Transverse colon (tissue), 4 donors: ENCODE results near the gene PAX5. TPM values are rescaled to one million over a fixed set of nuclear protein-coding genes. Genes with fewer than 3 reads are reported as not detected.

ENCODE experiments used
- DNase-seq: peaks from one replicate; pipeline ENCODE4 v3.0.0-alpha.2; 2019
- H3K27ac ChIP-seq, 4 donors: fragments of 200-600 bp; sonication (generic); 2 replicates each; pipeline ENCODE4 v1.5.1; 2016 to 2018; ENCODE audit warnings: inconsistent platforms in 4 of 4
- H3K27me3 ChIP-seq: fragments of 200-600 bp; sonication (generic); 2 replicates; pipeline ENCODE4 v1.5.1; 2017; ENCODE audit warnings: inconsistent platforms
- H3K36me3 ChIP-seq, 4 donors: fragments of 200-600 bp; sonication (generic); 2 replicates each; pipeline ENCODE4 v1.5.1; 2017 to 2019; ENCODE audit warnings: inconsistent platforms in 4 of 4
- H3K4me1 ChIP-seq, 4 donors: fragments of 200-600 bp; sonication (generic); 2 replicates each; pipeline ENCODE4 v1.5.1; 2017 to 2020; ENCODE audit warnings: inconsistent platforms in 4 of 4
- H3K4me3 ChIP-seq, 4 donors: fragments of 200-600 bp; sonication (generic); 1 replicate in 1 of 4; 2 replicates in 3 of 4; pipeline versions ENCODE4 v1.5.1 to v1.6.1; 2017 to 2019; ENCODE audit warnings: inconsistent platforms in 4 of 4
- H3K9me3 ChIP-seq, 2 donors: fragments of 200-600 bp; sonication (generic); 2 replicates each; pipeline ENCODE4 v1.5.1; 2017 to 2019; ENCODE audit warnings: inconsistent platforms in 2 of 2
- EP300 ChIP-seq: sonication (generic); formaldehyde crosslinking; IDR thresholded peaks from one replicate; pipeline ENCODE4 v1.6.1; 2017; ENCODE audit warnings: antibody characterized with exemption, low read depth
- POLR2A ChIP-seq: fragments of 450-650 bp; IDR thresholded peaks from one replicate; pipeline ENCODE4 v1.6.1; 2016; ENCODE audit warnings: antibody characterized with exemption, mild to moderate bottlenecking, moderate library complexity
- POLR2AphosphoS5 ChIP-seq, 3 donors: sonication (generic); formaldehyde crosslinking; IDR thresholded peaks; one replicate each; pipeline ENCODE4 v1.6.1; 2016; ENCODE audit warnings: antibody characterized with exemption in 3 of 3
- WGBS, 2 donors: methylation state at CpG; one replicate each; pipeline ENCODE4 v1.1.5; 2018; ENCODE audit warnings: low coverage in 1 of 2; 5-methylcytosine and 5-hydroxymethylcytosine counted together
- in situ Hi-C, 4 donors: fragments of 200-750 bp; cut with MboI; loops; one replicate each; pipeline versions ENCODE4 v1.15.0 to v1.15.1; 2017; ENCODE audit warnings: low sequenced_read_pairs in 3 of 4, low pct_ligation_motif_present in 1 of 4, low pct_unique_long_range_greater_than_20kb in 1 of 4
- intact Hi-C: fragments of 100-400 bp; cut with DNase I; formaldehyde crosslinking; loops from one replicate; pipeline ENCODE4 v1.15.1; 2023; ENCODE audit warnings: low total_unique reads
- total RNA-seq, 4 donors: library from RNA; depleted of rRNA; stranded (reverse); fragments of >200 nt; gene quantifications; one replicate each; pipeline ENCODE4 v1.1.0, GENCODE V29; 2016
- TF ChIP-seq, protein P1 (sequence below), 5 experiments: fragments of 200-600 bp in 3 of 5; fragments of 450-650 bp in 2 of 5; sonication (generic) in 3 of 5; IDR thresholded peaks; 1 replicate in 2 of 5; 2 replicates in 3 of 5; pipeline ENCODE4 v1.5.1; 2016 to 2017; ENCODE audit warnings: antibody characterized with exemption in 5 of 5, inconsistent platforms in 3 of 5, mild to moderate bottlenecking in 2 of 5, moderate library complexity in 1 of 5

Gene PAX5
- total RNA-seq, 4 donors from 2014 or later, result 2.4 to 3.7 TPM; not detected in 2

DNA sequence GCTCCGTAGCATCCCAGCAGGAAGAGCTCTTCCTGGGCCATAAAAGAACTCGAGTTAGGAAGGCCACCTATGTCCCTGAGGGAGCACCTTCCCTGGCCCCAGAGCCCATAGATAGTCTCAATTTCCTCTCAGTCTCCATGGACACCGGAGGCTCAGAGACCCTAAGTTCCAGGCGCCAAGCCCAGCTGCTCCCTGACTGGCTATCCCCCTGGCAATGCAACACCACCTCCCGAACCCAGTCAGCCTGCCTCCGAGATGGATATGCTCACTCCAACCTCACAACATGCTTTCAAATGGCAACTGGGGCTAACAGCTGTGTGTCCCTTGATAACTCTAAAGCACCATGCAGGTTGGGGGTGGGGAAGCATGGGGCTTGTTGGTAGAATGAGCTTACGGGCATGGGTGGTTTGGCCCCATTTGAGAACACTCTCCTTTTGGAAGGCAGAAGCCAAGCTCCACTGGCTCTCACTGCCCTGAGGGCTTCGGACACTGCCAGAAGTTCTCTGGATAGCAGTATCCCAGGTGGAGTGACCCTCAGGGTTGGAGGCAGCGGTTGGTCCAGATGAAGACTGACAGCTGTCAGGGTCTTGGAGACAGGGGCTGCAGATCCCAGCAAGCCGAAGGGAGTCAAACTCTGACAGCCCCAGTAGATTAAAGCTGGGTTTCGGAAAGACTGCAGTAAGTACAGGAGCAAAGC, 165.3 kb downstream of the PAX5 start:
- Histone ChIP-seq H3K4me3 (no peak overlapping the region), H3K9me3 (no peaks in the 10 kb centered on the region), H3K36me3 (no peaks in the 10 kb centered on the region), H3K27me3 (no peaks in the 10 kb centered on the region), H3K27ac (peak overlapping the region in 3 of 4 donors; percentile 20 to 64 (median 21)), H3K4me1 (peaks cover 0 to 20% (median 8%) of the 10 kb centered on the region in 4 donors)
- intact Hi-C loops, result loop anchor here (10.0 kb wide), 1 partner anchor 196 kb away; no protein-coding TSS in a partner anchor
- TF ChIP-seq EP300, result no peak
- TF ChIP-seq POLR2A, result no peak
- no peak for TF ChIP-seq POLR2AphosphoS5 (IDR thresholded peaks at IDR 0.05)
- TF ChIP-seq, protein P1, sequence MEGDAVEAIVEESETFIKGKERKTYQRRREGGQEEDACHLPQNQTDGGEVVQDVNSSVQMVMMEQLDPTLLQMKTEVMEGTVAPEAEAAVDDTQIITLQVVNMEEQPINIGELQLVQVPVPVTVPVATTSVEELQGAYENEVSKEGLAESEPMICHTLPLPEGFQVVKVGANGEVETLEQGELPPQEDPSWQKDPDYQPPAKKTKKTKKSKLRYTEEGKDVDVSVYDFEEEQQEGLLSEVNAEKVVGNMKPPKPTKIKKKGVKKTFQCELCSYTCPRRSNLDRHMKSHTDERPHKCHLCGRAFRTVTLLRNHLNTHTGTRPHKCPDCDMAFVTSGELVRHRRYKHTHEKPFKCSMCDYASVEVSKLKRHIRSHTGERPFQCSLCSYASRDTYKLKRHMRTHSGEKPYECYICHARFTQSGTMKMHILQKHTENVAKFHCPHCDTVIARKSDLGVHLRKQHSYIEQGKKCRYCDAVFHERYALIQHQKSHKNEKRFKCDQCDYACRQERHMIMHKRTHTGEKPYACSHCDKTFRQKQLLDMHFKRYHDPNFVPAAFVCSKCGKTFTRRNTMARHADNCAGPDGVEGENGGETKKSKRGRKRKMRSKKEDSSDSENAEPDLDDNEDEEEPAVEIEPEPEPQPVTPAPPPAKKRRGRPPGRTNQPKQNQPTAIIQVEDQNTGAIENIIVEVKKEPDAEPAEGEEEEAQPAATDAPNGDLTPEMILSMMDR (IDR thresholded peaks at IDR 0.05), result no peak
- WGBS, 2 donors, result 81% methylated on average over 11 of the region's 11 CpGs; no CpG with 5 or more reads in 1 of the 2 donors
- no peak for DNase-seq
- in situ Hi-C loops, result loop anchor here in 1 of 4 donors (25.0 kb wide), 1 partner anchor 494 kb away; no protein-coding TSS in a partner anchor

DNA sequence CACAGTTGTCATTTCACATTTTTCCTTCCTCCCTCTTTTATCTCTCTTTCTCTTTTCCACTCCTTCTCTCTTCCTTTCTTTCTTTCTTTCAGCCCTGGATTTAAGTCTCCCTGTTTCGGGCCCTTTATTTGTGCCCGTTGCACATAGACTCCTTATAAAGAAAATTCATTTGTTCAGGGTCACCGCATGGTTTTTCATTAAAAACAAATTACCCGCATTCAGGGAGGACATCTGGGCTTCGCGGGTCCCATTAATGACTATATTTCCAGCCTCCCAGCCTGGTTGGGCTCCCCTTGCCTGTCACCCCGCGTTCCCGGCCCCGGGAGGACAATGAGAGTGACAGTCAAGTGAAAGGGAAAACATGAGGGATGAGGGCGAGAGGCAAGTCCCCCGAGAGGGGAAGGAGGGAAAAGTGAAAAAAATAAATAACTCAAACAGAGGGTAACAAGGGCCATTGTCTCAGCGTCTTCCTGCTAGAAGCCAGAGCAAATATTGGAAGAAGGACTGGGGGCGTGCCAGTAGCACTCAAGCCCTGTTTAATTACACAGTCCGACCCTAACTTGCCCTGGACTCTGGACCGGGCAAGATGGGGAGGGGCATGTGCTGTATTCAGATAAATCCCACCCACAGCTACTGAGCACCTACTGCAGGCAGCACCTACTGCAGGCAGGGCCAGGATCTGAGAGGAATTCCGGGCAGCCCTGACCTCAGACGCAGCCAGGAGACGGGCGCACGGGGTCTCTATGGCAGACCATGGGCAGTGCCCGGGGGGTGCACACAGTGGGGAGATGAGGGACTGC, 166.2 kb downstream of the PAX5 start:
- Histone ChIP-seq H3K9me3 (no peaks in the 10 kb centered on the region), H3K36me3 (no peaks in the 10 kb centered on the region), H3K27ac (peak overlapping the region in 3 of 4 donors; percentile 46 to 64 (median 64)), H3K4me1 (peaks cover 0 to 20% (median 8%) of the 10 kb centered on the region in 4 donors), H3K27me3 (no peaks in the 10 kb centered on the region), H3K4me3 (no peak overlapping the region)
- DNase-seq, result peak; percentile 82
- in situ Hi-C loops, result loop anchor here in 1 of 4 donors (25.0 kb wide), 1 partner anchor 494 kb away; no protein-coding TSS in a partner anchor
- intact Hi-C loops, result loop anchor here (10.0 kb wide), 1 partner anchor 197 kb away; no protein-coding TSS in a partner anchor
- 22 to 47% methylated on average over 10 to 22 of the region's 22 CpGs for WGBS, 2 donors
- TF ChIP-seq POLR2AphosphoS5 (IDR thresholded peaks at IDR 0.05) (no peak), POLR2A (no peak), EP300 (no peak)
- TF ChIP-seq, protein P1 (IDR thresholded peaks at IDR 0.05), result no peak

DNA sequence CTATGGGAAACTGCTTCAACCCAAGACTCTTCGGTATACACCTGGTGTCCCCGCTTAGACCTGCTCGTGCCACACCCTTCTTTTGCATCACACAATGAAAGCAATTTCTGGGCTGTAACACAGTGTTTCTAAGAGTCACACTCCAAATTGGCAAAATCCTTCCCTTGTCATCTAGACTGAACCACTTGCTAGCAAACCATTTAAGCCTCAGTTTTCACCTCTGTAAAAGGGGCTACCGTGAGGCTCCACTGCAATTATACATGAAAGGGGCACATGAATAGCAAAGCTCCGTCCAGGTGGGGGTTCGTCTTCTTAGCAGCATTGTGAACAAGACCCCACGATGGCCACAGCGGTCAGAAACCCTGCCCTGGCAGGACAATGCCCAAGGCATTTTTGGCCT, 166.8 kb downstream of the PAX5 start:
- intact Hi-C loops (loop anchor here (10.0 kb wide), 1 partner anchor 198 kb away; no protein-coding TSS in a partner anchor), in situ Hi-C loops (loop anchor here in 1 of 4 donors (25.0 kb wide), 1 partner anchor 495 kb away; no protein-coding TSS in a partner anchor)
- no peak overlapping the region for H3K4me3 ChIP-seq
- H3K27me3 ChIP-seq, result no peaks in the 10 kb centered on the region
- no peaks in the 10 kb centered on the region for H3K9me3 ChIP-seq
- H3K4me1 ChIP-seq, result peaks cover 0 to 20% (median 8%) of the 10 kb centered on the region in 4 donors
- TF ChIP-seq EP300 (no peak), POLR2A (no peak), POLR2AphosphoS5 (IDR thresholded peaks at IDR 0.05) (no peak)
- TF ChIP-seq, protein P1 (IDR thresholded peaks at IDR 0.05), result no peak
- no peak for DNase-seq
- WGBS, 2 donors, result 60 to 68% methylated on average over 2 to 8 of the region's 8 CpGs
- H3K27ac ChIP-seq, result peak overlapping the region in 3 of 4 donors; percentile 46 to 64 (median 64)
- H3K36me3 ChIP-seq, result no peaks in the 10 kb centered on the region

DNA sequence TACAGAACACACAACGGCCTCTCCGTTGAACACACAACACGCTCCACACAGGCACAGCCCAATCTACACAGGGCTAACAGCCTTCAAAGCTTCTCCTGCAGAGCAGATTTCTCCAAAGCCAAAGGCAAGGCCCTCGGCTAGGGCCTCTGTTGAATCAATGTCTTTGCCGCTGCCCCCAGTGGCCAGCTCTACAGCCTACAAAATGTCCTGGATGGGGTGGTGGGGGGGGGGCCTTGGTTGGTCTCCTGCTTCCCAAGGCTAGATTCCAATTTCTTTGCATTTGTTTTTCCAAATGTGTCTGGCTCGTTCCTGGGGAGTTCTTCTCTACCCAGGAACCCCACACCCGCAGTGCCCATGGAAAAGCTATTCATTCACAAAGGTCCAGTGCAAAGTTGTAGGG, 167.2 kb downstream of the PAX5 start:
- H3K4me3 ChIP-seq, result no peak overlapping the region
- peaks cover 0 to 23% (median 8%) of the 10 kb centered on the region in 4 donors for H3K4me1 ChIP-seq
- TF ChIP-seq, protein P1 (IDR thresholded peaks at IDR 0.05), result no peak
- TF ChIP-seq POLR2A, result no peak
- no peak for TF ChIP-seq POLR2AphosphoS5 (IDR thresholded peaks at IDR 0.05)
- TF ChIP-seq EP300, result no peak
- no peaks in the 10 kb centered on the region for H3K36me3 ChIP-seq
- intact Hi-C loops (loop anchor here (10.0 kb wide), 1 partner anchor 198 kb away; no protein-coding TSS in a partner anchor), in situ Hi-C loops (loop anchor here in 1 of 4 donors (25.0 kb wide), 1 partner anchor 495 kb away; no protein-coding TSS in a partner anchor)
- H3K9me3 ChIP-seq, result no peaks in the 10 kb centered on the region
- WGBS, 2 donors, result 85% methylated on average over 7 of the region's 7 CpGs; no CpG with 5 or more reads in 1 of the 2 donors
- DNase-seq, result no peak
- H3K27ac ChIP-seq, result peak overlapping the region in 1 of 4 donors; percentile 64
- peaks cover under 1% of the 10 kb centered on the region for H3K27me3 ChIP-seq
